T-helper 1 cell (primary cell): ENCODE results near the gene LGMN.
A peak's percentile ranks its signal among the peaks of the same experiment; 100 is the strongest.

Source experiments
- DNase-seq, 5 donors: peaks; one replicate each; pipeline ENCODE4 v3.0.0-alpha.2; 2012 to 2020

LGMN gene

GRCh38 chr14:92724516-92725340 lies 23.7 kb downstream of the LGMN start:
- DNase-seq = no peak

- no peak for DNase-seq
Measured at GRCh38 chr14:92719890-92720323, 28.5 kb downstream of the LGMN start.

GRCh38 chr14:92719421-92719820 lies 29.0 kb downstream of the LGMN start:
- no peak for DNase-seq

- DNase-seq = no peak
Measured at GRCh38 chr14:92718664-92719063, 29.8 kb downstream of the LGMN start.

GRCh38 chr14:92717571-92718042 lies 30.8 kb downstream of the LGMN start:
- DNase-seq = peak in 1 of 5 donors; percentile 32

GRCh38 chr14:92716131-92716530 lies 32.3 kb downstream of the LGMN start:
- no peak for DNase-seq

GRCh38 chr14:92714739-92715307 lies 33.6 kb downstream of the LGMN start:
- peak; percentile 52 to 76 (median 61) for DNase-seq

GRCh38 chr14:92712654-92713051 lies 35.8 kb downstream of the LGMN start:
- DNase-seq = no peak

GRCh38 chr14:92711976-92712653 lies 36.3 kb downstream of the LGMN start:
- DNase-seq = no peak

- DNase-seq = no peak
Measured at GRCh38 chr14:92710001-92710341, 38.5 kb downstream of the LGMN start.

GRCh38 chr14:92709340-92710000 lies 39.0 kb downstream of the LGMN start:
- DNase-seq = no peak

GRCh38 chr14:92706386-92706785 lies 42.0 kb downstream of the LGMN start:
- DNase-seq = no peak

GRCh38 chr14:92704821-92705220 lies 43.6 kb downstream of the LGMN start:
- DNase-seq = no peak

GRCh38 chr14:92704036-92704804 lies 44.2 kb downstream of the LGMN start:
- no peak for DNase-seq

GRCh38 chr14:92703516-92703915 lies 44.9 kb downstream of the LGMN start:
- DNase-seq = no peak

- DNase-seq = no peak
Measured at GRCh38 chr14:92702441-92702918, 45.9 kb downstream of the LGMN start.

GRCh38 chr14:92701826-92702225 lies 46.6 kb downstream of the LGMN start:
- DNase-seq = no peak

- DNase-seq = no peak
Measured at GRCh38 chr14:92698393-92698792, 50.0 kb downstream of the LGMN start.

- DNase-seq = no peak
Measured at GRCh38 chr14:92696366-92696765, 52.1 kb downstream of the LGMN start.

GRCh38 chr14:92695562-92695961 lies 52.9 kb downstream of the LGMN start:
- no peak for DNase-seq

- DNase-seq = no peak
Measured at GRCh38 chr14:92694807-92695206, 53.6 kb downstream of the LGMN start.
